Measurements from ENCODE around the gene KCNG1.

Gene KCNG1

DNA sequence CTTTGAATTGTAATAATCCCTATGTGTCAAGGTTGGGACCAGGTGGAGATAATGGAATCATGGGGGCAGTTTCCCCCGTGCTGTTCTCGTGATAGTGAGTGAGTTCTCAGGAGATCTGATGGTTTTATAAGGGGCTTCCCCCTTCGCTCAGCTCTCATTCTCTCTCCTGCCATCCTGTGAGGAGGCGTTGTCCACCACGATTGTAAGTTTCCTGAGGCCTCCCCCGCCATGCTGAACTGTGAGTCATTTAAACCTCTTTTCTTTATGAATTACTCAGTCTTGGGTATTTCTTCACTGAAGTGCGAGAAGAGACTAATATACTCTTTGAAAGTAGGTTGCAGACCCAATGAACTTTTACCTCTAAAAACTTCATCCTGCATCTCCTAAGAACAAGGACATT, 39.2 kb upstream of the KCNG1 start:
- H3K4me3 ChIP-seq (ENCODE audit: low read depth, low read length): no peak overlapping the region
- H3K9me3 ChIP-seq: no peaks in the 10 kb centered on the region
- no peak for DNase-seq
- TF ChIP-seq, protein P1, sequence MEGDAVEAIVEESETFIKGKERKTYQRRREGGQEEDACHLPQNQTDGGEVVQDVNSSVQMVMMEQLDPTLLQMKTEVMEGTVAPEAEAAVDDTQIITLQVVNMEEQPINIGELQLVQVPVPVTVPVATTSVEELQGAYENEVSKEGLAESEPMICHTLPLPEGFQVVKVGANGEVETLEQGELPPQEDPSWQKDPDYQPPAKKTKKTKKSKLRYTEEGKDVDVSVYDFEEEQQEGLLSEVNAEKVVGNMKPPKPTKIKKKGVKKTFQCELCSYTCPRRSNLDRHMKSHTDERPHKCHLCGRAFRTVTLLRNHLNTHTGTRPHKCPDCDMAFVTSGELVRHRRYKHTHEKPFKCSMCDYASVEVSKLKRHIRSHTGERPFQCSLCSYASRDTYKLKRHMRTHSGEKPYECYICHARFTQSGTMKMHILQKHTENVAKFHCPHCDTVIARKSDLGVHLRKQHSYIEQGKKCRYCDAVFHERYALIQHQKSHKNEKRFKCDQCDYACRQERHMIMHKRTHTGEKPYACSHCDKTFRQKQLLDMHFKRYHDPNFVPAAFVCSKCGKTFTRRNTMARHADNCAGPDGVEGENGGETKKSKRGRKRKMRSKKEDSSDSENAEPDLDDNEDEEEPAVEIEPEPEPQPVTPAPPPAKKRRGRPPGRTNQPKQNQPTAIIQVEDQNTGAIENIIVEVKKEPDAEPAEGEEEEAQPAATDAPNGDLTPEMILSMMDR (IDR thresholded peaks at IDR 0.05; ENCODE audit: low read depth, low read length): no peak
- H3K27me3 ChIP-seq: no peaks in the 10 kb centered on the region
- no peaks in the 10 kb centered on the region for H3K36me3 ChIP-seq
- H3K4me1 ChIP-seq: no peaks in the 10 kb centered on the region

DNA sequence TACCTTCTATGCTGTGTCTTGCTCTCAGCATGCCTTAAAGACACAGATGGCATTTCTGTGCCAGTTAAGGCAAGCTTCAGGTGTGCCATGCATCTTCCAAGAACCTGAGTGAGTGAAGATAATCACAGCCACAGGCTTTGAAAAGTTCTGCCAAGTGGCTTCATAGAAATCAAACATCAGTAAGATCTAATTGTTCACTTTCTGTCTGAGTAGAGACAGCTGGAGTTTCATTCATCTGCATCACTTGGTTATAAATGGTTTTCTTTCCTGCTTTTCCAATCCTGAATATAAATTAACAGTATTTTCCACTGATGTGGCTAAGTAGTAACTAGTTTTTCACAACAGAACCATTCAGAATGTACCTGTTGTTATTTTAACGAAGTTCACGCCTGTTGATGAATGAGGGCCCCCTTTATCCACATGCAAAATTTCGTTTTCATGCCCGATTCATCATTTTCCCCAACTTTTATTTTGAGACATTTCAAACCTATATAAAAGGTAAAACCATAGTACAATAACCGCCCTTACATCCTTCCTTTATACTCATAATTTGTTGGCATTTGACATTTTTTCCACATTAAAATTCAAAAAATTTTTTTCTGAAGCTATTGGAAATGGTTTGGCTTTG, 38.6 kb upstream of the KCNG1 start:
- H3K27me3 ChIP-seq: no peaks in the 10 kb centered on the region
- H3K4me1 ChIP-seq: no peaks in the 10 kb centered on the region
- H3K4me3 ChIP-seq (ENCODE audit: low read depth, low read length): no peak overlapping the region
- no peaks in the 10 kb centered on the region for H3K36me3 ChIP-seq
- no peaks in the 10 kb centered on the region for H3K9me3 ChIP-seq
- DNase-seq: no peak
- TF ChIP-seq, protein P1 (IDR thresholded peaks at IDR 0.05; ENCODE audit: low read depth, low read length): no peak

DNA sequence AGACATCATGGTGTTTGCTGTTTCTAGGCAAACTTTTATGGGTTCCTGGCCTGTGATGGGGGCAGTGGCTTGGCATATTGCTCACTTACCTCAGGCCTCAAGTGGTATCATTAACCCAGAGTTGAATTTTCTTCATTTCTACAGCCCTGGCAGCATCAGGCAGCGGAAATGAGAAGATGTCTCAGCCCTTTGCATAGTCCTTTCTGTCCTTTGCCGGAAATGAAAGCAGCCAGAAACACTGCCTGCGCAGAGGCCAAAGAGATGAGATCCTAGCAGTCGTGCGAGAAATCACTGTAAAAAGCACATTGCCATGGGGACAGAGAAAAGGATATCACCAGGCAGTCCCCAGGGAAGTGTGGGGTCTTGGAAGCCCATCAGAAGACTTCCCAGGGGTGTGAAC, 37.4 kb upstream of the KCNG1 start:
- H3K27me3 ChIP-seq: no peaks in the 10 kb centered on the region
- no peaks in the 10 kb centered on the region for H3K36me3 ChIP-seq
- H3K4me3 ChIP-seq (ENCODE audit: low read depth, low read length): no peak overlapping the region
- H3K9me3 ChIP-seq: no peaks in the 10 kb centered on the region
- H3K4me1 ChIP-seq: no peaks in the 10 kb centered on the region
- DNase-seq: no peak
- TF ChIP-seq, protein P1 (IDR thresholded peaks at IDR 0.05; ENCODE audit: low read depth, low read length): no peak

DNA sequence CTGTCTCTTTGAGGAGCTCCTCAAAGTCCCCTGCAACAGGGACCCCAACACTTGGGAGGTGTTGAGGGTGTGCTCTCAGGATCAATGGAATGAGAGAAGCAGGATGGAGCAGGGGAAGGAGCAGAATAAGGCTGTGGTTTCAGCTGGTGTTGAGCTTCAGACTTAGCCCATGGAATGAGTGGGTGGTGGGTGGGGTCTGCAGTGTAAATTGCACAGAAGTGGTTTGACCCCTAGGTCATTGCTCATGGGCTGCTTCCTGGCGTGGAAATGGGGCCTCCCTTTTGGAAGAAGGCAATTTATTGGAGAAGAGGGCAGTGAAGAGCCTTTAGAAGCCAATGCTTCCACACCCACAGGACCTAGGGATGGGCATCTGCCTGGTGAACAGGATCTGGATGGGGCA, 37.0 kb upstream of the KCNG1 start:
- TF ChIP-seq, protein P1 (IDR thresholded peaks at IDR 0.05; ENCODE audit: low read depth, low read length): no peak
- H3K36me3 ChIP-seq: no peaks in the 10 kb centered on the region
- DNase-seq: no peak
- H3K4me3 ChIP-seq (ENCODE audit: low read depth, low read length): no peak overlapping the region
- no peaks in the 10 kb centered on the region for H3K4me1 ChIP-seq
- H3K27me3 ChIP-seq: no peaks in the 10 kb centered on the region
- H3K9me3 ChIP-seq: no peaks in the 10 kb centered on the region; the same call in 1 of the 2 replicates

DNA sequence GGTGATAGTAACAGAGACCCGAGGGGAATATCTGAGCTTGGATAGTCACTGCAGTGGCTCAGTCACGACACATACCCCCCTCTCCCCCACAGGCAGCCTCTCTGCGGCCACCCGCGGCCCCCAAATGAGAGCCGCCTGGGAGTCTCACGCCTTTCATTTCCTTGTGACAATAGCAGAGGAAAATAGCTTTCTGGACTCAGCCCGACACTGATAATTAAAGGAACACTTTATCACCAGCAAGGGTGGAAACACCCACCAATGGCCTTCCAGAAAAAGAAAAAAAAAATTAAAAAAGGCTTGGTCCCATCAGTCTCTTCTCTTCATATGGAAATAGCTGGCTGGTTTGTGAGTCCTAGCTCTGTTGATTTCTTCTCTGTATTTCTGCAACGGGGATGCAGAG, 35.1 kb upstream of the KCNG1 start:
- H3K4me3 ChIP-seq (ENCODE audit: low read depth, low read length): no peak overlapping the region
- H3K9me3 ChIP-seq: no peaks in the 10 kb centered on the region; the same call in 1 of the 2 replicates
- H3K4me1 ChIP-seq: no peaks in the 10 kb centered on the region
- no peaks in the 10 kb centered on the region for H3K27me3 ChIP-seq
- DNase-seq: no peak
- TF ChIP-seq, protein P1 (IDR thresholded peaks at IDR 0.05; ENCODE audit: low read depth, low read length): no peak
- H3K36me3 ChIP-seq: no peaks in the 10 kb centered on the region

DNA sequence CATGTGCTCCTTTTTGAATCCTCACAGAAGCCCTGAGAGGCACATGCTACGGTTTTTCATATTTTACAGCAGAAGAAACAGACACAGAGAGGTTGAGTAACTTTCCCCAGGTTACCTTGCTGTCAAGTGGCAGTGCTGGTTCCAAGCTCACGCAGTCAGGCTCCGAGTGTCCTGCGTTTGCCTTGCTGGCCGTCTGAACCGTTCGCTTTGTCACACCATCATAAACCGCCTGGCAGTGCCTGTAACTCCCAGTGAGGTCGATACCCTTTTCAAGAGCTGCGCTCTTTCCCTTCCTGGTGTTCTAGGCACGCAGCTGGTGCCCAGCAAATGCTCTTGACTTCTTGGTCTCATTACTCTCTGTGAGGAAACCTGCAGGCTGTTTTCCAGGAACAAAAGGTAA, 31.3 kb upstream of the KCNG1 start:
- TF ChIP-seq, protein P1 (IDR thresholded peaks at IDR 0.05; ENCODE audit: low read depth, low read length): no peak
- Histone ChIP-seq H3K4me3 (ENCODE audit: low read depth, low read length) (no peak overlapping the region), H3K4me1 (no peaks in the 10 kb centered on the region), H3K9me3 (no peaks in the 10 kb centered on the region; the same call in 1 of the 2 replicates), H3K36me3 (no peaks in the 10 kb centered on the region), H3K27me3 (no peaks in the 10 kb centered on the region)
- DNase-seq: no peak
